Measurements from ENCODE around the gene TMEM179B.

DNA sequence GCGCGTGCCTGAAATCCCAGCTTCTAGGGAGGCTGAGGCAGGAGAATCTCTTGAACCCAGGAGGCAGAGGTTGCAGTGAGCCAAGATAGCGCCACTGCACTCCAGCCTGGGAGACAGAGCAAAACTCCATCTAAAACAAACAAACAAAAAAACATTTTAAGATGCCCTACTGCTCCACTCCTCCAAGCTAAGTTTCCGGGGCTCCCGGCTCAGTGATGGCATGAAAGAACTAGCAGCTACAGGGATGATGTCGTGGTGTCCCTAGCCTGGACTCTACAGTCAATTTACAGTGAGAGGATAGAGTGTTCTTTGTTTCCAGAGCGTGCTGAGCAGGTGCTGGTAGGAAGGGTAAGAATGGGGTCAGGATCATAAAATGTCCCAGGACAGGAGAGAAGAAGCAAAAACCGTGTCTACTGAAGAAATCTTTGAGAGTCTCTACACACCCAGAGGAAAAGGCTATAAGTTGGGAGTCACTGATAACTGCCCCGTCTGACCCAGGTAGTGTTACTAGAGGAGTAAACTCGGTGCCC lies 32.1 kb upstream of the TMEM179B start:
- TF ChIP-seq MAFK (IDR thresholded peaks at IDR 0.05; ENCODE audit: low read depth, low read length): no peak
- TF ChIP-seq, protein P1, sequence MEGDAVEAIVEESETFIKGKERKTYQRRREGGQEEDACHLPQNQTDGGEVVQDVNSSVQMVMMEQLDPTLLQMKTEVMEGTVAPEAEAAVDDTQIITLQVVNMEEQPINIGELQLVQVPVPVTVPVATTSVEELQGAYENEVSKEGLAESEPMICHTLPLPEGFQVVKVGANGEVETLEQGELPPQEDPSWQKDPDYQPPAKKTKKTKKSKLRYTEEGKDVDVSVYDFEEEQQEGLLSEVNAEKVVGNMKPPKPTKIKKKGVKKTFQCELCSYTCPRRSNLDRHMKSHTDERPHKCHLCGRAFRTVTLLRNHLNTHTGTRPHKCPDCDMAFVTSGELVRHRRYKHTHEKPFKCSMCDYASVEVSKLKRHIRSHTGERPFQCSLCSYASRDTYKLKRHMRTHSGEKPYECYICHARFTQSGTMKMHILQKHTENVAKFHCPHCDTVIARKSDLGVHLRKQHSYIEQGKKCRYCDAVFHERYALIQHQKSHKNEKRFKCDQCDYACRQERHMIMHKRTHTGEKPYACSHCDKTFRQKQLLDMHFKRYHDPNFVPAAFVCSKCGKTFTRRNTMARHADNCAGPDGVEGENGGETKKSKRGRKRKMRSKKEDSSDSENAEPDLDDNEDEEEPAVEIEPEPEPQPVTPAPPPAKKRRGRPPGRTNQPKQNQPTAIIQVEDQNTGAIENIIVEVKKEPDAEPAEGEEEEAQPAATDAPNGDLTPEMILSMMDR (conservative IDR thresholded peaks at IDR 0.05; ENCODE audit: low read depth, low read length): no peak
- TF ChIP-seq CHD1 (IDR thresholded peaks at IDR 0.05; ENCODE audit: low read depth, low read length): no peak
- no peak for TF ChIP-seq RAD21 (IDR thresholded peaks at IDR 0.05; ENCODE audit: low read length)
- TF ChIP-seq SMC3 (IDR thresholded peaks at IDR 0.05; ENCODE audit: low read depth, low read length): no peak
- TF ChIP-seq, protein P2, sequence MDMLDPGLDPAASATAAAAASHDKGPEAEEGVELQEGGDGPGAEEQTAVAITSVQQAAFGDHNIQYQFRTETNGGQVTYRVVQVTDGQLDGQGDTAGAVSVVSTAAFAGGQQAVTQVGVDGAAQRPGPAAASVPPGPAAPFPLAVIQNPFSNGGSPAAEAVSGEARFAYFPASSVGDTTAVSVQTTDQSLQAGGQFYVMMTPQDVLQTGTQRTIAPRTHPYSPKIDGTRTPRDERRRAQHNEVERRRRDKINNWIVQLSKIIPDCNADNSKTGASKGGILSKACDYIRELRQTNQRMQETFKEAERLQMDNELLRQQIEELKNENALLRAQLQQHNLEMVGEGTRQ (IDR thresholded peaks at IDR 0.05; ENCODE audit: low read depth, low read length): no peak
- TF ChIP-seq, protein P3, sequence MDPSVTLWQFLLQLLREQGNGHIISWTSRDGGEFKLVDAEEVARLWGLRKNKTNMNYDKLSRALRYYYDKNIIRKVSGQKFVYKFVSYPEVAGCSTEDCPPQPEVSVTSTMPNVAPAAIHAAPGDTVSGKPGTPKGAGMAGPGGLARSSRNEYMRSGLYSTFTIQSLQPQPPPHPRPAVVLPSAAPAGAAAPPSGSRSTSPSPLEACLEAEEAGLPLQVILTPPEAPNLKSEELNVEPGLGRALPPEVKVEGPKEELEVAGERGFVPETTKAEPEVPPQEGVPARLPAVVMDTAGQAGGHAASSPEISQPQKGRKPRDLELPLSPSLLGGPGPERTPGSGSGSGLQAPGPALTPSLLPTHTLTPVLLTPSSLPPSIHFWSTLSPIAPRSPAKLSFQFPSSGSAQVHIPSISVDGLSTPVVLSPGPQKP (IDR thresholded peaks at IDR 0.05; ENCODE audit: borderline replicate concordance, low read depth, low read length): no peak
- TF ChIP-seq BHLHE40 (IDR thresholded peaks at IDR 0.05; ENCODE audit: low read depth, low read length): no peak
- no peak for TF ChIP-seq POLR2A (IDR thresholded peaks at IDR 0.05; ENCODE audit: low read depth, low read length)
- no peak for TF ChIP-seq CEBPB (IDR thresholded peaks at IDR 0.05; ENCODE audit: low read depth, low read length)

Data from IMR-90 (cell line).